Pancreas (tissue), 10 donors: ENCODE measurements around the gene SLC8A2. TPM values are rescaled to one million over a fixed set of nuclear protein-coding genes. Genes with fewer than 3 reads are reported as not detected.

Experiments
- ATAC-seq, 4 donors: fragments of 200-7000 bp; cut with Tn5 transposase; one replicate each; pipeline versions ENCODE4 v1.8.0 to v1.9.1; 2020; ENCODE audit warnings: mild to moderate bottlenecking in 4 of 4, moderate library complexity in 4 of 4
- DNase-seq, 6 donors: peaks; one replicate each; pipeline ENCODE4 v3.0.0-alpha.2; 2020
- FAIRE-seq: peaks from 2 replicates; lab custom pipeline; 2012; peaks lifted over from hg19 to GRCh38; lab: Jason Lieb, UNC
- H3K27ac ChIP-seq, 4 donors: fragments of 200-600 bp; sonication (generic); 1 replicate in 3 of 4; 2 replicates in 1 of 4; pipeline versions ENCODE4 v1.5.0 to v1.8.0; 2020
- H3K27me3 ChIP-seq, 4 donors: fragments of 200-600 bp; one replicate each; pipeline ENCODE4 v1.8.0; 2021
- H3K36me3 ChIP-seq, 3 donors: fragments of 200-600 bp; sonication (generic) in 1 of 3; one replicate each; pipeline versions ENCODE4 v1.5.0 to v1.8.0; 2020 to 2021
- H3K4me1 ChIP-seq, 3 donors: fragments of 200-600 bp; one replicate each; pipeline ENCODE4 v1.8.0; 2021
- H3K4me3 ChIP-seq, 4 donors: fragments of 200-600 bp; sonication (generic) in 2 of 4; one replicate each; pipeline versions ENCODE4 v1.5.0 to v1.8.0; 2020 to 2021
- H3K9me3 ChIP-seq, 4 donors: fragments of 200-600 bp; one replicate each; pipeline ENCODE4 v1.8.0; 2021
- WGBS, 2 donors: extraction: QIAGEN DNeasy Blood & Tissue Kit; methylation state at CpG; one replicate each; pipeline ENCODE4 v1.1.7; 2013; 5-methylcytosine and 5-hydroxymethylcytosine counted together
- intact Hi-C, 3 donors: fragments of 100-400 bp; cut with DNase I; formaldehyde crosslinking; loops; one replicate each; pipeline versions ENCODE4 v1.11.1 to v1.14.2; 2022
- polyA plus RNA-seq, 2 donors: library from polyadenylated mRNA; stranded (reverse); fragments of 200-250 nt; gene quantifications; one replicate each; pipeline ENCODE4 v1.2.3, GENCODE V29; 2013
- total RNA-seq, 6 donors: library from RNA; stranded (reverse); fragmentation: NEBNext Ultra II Directional in 4 of 6; extraction: Animal tissue kit (Norgen Biotek cat#: 25700) in 4 of 6; gene quantifications; one replicate each; pipeline versions ENCODE4 v1.2.1 to v1.2.4, GENCODE V29; 2021 to 2023
- TF ChIP-seq, protein P1 (sequence below), 4 donors: fragments of 200-600 bp; sonication (generic) in 3 of 4; IDR thresholded peaks; one replicate each; pipeline versions ENCODE4 v1.5.0 to v1.8.0; 2021; ENCODE audit warnings: antibody characterized with exemption in 4 of 4
- donor health status: healthy with polysubstance abuse.
- donor health status: DM: no; HTN: no; CAD: no; lungs with moderate emphysema.
- donor health status: DM: no; HTN: no; CAD: no.
- donor health status: control.
- donor health status: control.
- donor health status: Bipolar disorder and iron deficiency.
- donor health status: DM: yes; HTN: yes; CAD: no.
- donor health status: DM: no; HTN: no; CAD: no.
- donor health status: DM: no; HTN: no; CAD: no.
- donor health status: DM: yes; HTN: yes; CAD: no.

SLC8A2 gene
- total and polyA plus RNA-seq, 8 donors: 2.6 to 8.3 (median 6.3) TPM

DNA sequence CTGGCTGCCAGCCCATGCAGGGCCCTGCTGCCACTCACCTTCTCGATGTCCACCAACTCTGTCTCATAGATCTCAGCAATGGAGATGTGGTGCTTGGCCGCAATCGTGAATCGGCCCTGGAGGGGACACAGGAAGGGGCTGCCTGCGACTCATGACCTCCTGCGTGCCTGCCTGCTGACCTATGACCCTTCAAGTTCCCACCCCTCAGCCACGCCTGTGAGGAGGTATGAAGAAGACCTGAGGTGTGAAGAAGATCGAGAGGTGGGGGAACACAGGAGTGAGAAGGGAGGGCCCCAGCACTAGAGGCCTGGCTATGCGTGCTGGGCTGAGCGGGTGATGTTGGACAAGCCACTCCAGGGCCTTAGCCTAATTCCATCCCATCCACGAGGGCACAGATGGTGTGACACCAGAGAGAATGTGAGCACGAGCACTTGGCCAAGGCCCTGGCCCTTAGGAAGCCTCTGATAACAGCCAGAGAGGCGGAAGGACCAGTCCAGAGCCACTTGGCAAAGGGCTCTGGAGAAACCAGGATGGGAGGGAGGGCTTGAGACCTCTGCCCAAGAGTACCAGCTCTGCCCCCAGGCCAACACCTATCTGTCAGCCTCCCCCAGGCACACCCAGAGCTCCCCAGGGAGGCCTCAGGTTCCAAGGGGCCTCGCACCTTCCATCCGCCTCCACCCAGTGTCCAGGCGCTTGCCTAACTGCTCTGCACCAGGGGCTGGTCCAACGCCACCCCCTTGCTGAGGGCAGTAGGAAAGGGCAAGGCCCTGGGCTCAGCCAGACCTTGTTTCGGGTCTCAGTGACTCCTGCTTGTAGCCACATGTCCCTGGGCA is 21.9 kb upstream of the SLC8A2 start:
- no peaks in the 10 kb centered on the region for H3K9me3 ChIP-seq
- no peak for FAIRE-seq
- H3K4me1 ChIP-seq: no peaks in the 10 kb centered on the region
- no peak overlapping the region for H3K4me3 ChIP-seq
- ATAC-seq: no peak
- peaks cover 2 to 58% (median 11%) of the 10 kb centered on the region in 3 donors for H3K36me3 ChIP-seq
- peak in 1 of 6 donors; percentile 50 for DNase-seq
- intact Hi-C loops: no loop called here
- WGBS, 2 donors: 82 to 84% methylated on average over 18 of the region's 18 CpGs
- TF ChIP-seq, protein P1, sequence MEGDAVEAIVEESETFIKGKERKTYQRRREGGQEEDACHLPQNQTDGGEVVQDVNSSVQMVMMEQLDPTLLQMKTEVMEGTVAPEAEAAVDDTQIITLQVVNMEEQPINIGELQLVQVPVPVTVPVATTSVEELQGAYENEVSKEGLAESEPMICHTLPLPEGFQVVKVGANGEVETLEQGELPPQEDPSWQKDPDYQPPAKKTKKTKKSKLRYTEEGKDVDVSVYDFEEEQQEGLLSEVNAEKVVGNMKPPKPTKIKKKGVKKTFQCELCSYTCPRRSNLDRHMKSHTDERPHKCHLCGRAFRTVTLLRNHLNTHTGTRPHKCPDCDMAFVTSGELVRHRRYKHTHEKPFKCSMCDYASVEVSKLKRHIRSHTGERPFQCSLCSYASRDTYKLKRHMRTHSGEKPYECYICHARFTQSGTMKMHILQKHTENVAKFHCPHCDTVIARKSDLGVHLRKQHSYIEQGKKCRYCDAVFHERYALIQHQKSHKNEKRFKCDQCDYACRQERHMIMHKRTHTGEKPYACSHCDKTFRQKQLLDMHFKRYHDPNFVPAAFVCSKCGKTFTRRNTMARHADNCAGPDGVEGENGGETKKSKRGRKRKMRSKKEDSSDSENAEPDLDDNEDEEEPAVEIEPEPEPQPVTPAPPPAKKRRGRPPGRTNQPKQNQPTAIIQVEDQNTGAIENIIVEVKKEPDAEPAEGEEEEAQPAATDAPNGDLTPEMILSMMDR (IDR thresholded peaks at IDR 0.05): no peak
- H3K27me3 ChIP-seq: no peaks in the 10 kb centered on the region
- no peak overlapping the region for H3K27ac ChIP-seq

GRCh38 chr19:47492571-47493377 is 21.1 kb upstream of the SLC8A2 start:
- 81 to 83% methylated on average over 22 to 23 of the region's 23 CpGs for WGBS, 2 donors

DNA sequence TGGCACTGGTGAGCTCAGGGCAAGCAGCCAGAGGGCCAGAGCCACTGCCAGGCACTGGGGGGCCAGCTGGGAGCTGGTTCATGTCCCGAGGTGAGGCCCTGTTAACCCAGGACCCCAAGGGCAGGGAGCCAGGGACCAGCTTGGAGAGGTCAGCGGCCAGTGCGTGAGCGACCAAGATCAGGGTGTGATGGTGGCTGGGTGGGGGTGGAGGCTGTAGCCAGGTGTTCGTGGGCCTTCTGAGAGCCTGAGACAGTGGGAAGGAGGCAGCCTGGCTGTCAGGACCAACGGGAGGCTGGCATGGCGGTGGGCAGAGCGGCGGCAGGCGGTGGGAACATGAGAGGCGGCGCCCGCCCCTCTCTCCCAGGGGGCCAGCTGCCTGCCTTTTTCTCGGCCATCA is 20.4 kb upstream of the SLC8A2 start:
- H3K27me3 ChIP-seq: no peaks in the 10 kb centered on the region
- H3K4me1 ChIP-seq: no peaks in the 10 kb centered on the region
- peak in 2 of 6 donors; percentile 58 to 75 for DNase-seq
- intact Hi-C loops: no loop called here
- WGBS, 2 donors: 90 to 91% methylated on average over 12 to 14 of the region's 14 CpGs
- H3K9me3 ChIP-seq: no peaks in the 10 kb centered on the region
- H3K27ac ChIP-seq: no peak overlapping the region
- TF ChIP-seq, protein P1 (IDR thresholded peaks at IDR 0.05): no peak
- ATAC-seq: no peak
- H3K4me3 ChIP-seq: no peak overlapping the region
- peaks cover 2 to 55% (median 9%) of the 10 kb centered on the region in 3 donors for H3K36me3 ChIP-seq
- no peak for FAIRE-seq

More at GRCh38 chr19:47492571-47493377, 21.1 kb upstream of the SLC8A2 start:
- DNase-seq: peak in 2 of 6 donors; percentile 26 to 66
- intact Hi-C loops: no loop called here
- H3K27ac ChIP-seq: no peak overlapping the region
- no peaks in the 10 kb centered on the region for H3K4me1 ChIP-seq
- H3K27me3 ChIP-seq: no peaks in the 10 kb centered on the region
- FAIRE-seq: no peak
- peaks cover 2 to 62% (median 9%) of the 10 kb centered on the region in 3 donors for H3K36me3 ChIP-seq
- TF ChIP-seq, protein P1 (IDR thresholded peaks at IDR 0.05): no peak
- H3K4me3 ChIP-seq: no peak overlapping the region
- ATAC-seq: no peak
- H3K9me3 ChIP-seq: no peaks in the 10 kb centered on the region

- ATAC-seq (no peak), DNase-seq (peak in 2 of 6 donors; percentile 22 to 67), FAIRE-seq (no peak)
- intact Hi-C loops: no loop called here
- Histone ChIP-seq H3K36me3 (peaks cover 2 to 51% (median 9%) of the 10 kb centered on the region in 3 donors), H3K27ac (no peak overlapping the region), H3K4me3 (no peak overlapping the region), H3K4me1 (no peaks in the 10 kb centered on the region), H3K9me3 (no peaks in the 10 kb centered on the region), H3K27me3 (no peaks in the 10 kb centered on the region)
- TF ChIP-seq, protein P1 (IDR thresholded peaks at IDR 0.05): no peak
- 87 to 89% methylated on average over 22 of the region's 22 CpGs for WGBS, 2 donors
These were observed 19.9 kb upstream of the SLC8A2 start for GRCh38 chr19:47491358-47492136.
